ENCODE results near the gene SHCBP1. TPM values are rescaled to one million over a fixed set of nuclear protein-coding genes. Genes with fewer than 3 reads are reported as not detected.

SHCBP1 gene
- total RNA-seq, 2 experiments from 2014 or later = 0.69 to 1.1 TPM

GRCh38 chr16:46607529-46607928, 13.7 kb downstream of the SHCBP1 start:
- CTCF ChIA-PET = interaction anchor here (1.3 kb wide), 1 partner anchor 10 kb away, joined by 4 read pairs; no protein-coding TSS in a partner anchor
- no peaks in the 10 kb centered on the region for H3K27me3 ChIP-seq (ENCODE audit: control insufficient read depth in 1 of 2, insufficient read depth in 2 of 2, low read length in 2 of 2)
- ATAC-seq (ENCODE audit: poor library complexity) (no peak), DNase-seq (peak in 3 of 14 experiments; percentile 61 to 63 (median 62))
- H3K36me3 ChIP-seq (ENCODE audit: insufficient read depth, low read length) = no peaks in the 10 kb centered on the region
- Mint-ChIP-seq H3K4me1 (ENCODE audit: low read depth) (no peaks in the 10 kb centered on the region), H3K27ac (no peak overlapping the region), H3K4me3 (no peak overlapping the region), H3K36me3 (ENCODE audit: low read depth) (no peaks in the 10 kb centered on the region), H3K27me3 (no peaks in the 10 kb centered on the region), H3K9me3 (no peaks in the 10 kb centered on the region)
- no peak overlapping the region for H3K4me3 ChIP-seq (ENCODE audit: low read length)
- H3K27ac ChIP-seq (ENCODE audit: low read depth in 1 of 2, low read length in 2 of 2) = no peak overlapping the region
- intact Hi-C loops (cut with DNase I, micrococcal nuclease) = loop anchor here in 1 of 2 experiments (1.0 kb wide), 1 partner anchor 53 kb away; no protein-coding TSS in a partner anchor
- H3K4me1 ChIP-seq (ENCODE audit: insufficient read depth, low read length) = peaks cover 8% of the 10 kb centered on the region
- POLR2A ChIA-PET = no interaction called here
- TF ChIP-seq CTCF (IDR thresholded peaks at IDR 0.05) = peak; percentile 62
- H3K9me3 ChIP-seq (ENCODE audit: control insufficient read depth in 1 of 2, insufficient read depth in 1 of 2, low read length in 2 of 2) = no peaks in the 10 kb centered on the region

GRCh38 chr16:46606231-46606630, 14.9 kb downstream of the SHCBP1 start:
- Histone ChIP-seq H3K4me3 (ENCODE audit: low read length) (no peak overlapping the region), H3K27ac (ENCODE audit: low read depth in 1 of 2, low read length in 2 of 2) (no peak overlapping the region), H3K27me3 (ENCODE audit: control insufficient read depth in 1 of 2, insufficient read depth in 2 of 2, low read length in 2 of 2) (no peaks in the 10 kb centered on the region), H3K36me3 (ENCODE audit: insufficient read depth, low read length) (no peaks in the 10 kb centered on the region), H3K9me3 (ENCODE audit: control insufficient read depth in 1 of 2, insufficient read depth in 1 of 2, low read length in 2 of 2) (no peaks in the 10 kb centered on the region), H3K4me1 (ENCODE audit: insufficient read depth, low read length) (no peaks in the 10 kb centered on the region)
- Mint-ChIP-seq H3K27ac (no peak overlapping the region), H3K4me3 (no peak overlapping the region), H3K9me3 (no peaks in the 10 kb centered on the region), H3K4me1 (ENCODE audit: low read depth) (no peaks in the 10 kb centered on the region), H3K36me3 (ENCODE audit: low read depth) (no peaks in the 10 kb centered on the region), H3K27me3 (no peaks in the 10 kb centered on the region)
- CTCF ChIA-PET = interaction anchor here (0.7 kb wide), 1 partner anchor 52 kb away, joined by 4 read pairs; no protein-coding TSS in a partner anchor
- ATAC-seq (ENCODE audit: poor library complexity) (no peak), DNase-seq (no peak)
- POLR2A ChIA-PET = no interaction called here
- intact Hi-C loops (cut with DNase I, micrococcal nuclease) = no loop called here
- TF ChIP-seq CTCF (IDR thresholded peaks at IDR 0.05) = no peak

- CTCF ChIA-PET = no interaction called here
- POLR2A ChIA-PET = no interaction called here
- Mint-ChIP-seq H3K4me3 (no peak overlapping the region), H3K27me3 (no peaks in the 10 kb centered on the region), H3K4me1 (ENCODE audit: low read depth) (no peaks in the 10 kb centered on the region), H3K9me3 (peaks cover 7% of the 10 kb centered on the region), H3K36me3 (ENCODE audit: low read depth) (peaks cover 9% of the 10 kb centered on the region), H3K27ac (no peak overlapping the region)
- Histone ChIP-seq H3K27me3 (ENCODE audit: control insufficient read depth in 1 of 2, insufficient read depth in 2 of 2, low read length in 2 of 2) (no peaks in the 10 kb centered on the region), H3K4me3 (ENCODE audit: low read length) (no peak overlapping the region), H3K4me1 (ENCODE audit: insufficient read depth, low read length) (no peaks in the 10 kb centered on the region), H3K9me3 (ENCODE audit: control insufficient read depth in 1 of 2, insufficient read depth in 1 of 2, low read length in 2 of 2) (peaks cover 0 to 6% of the 10 kb centered on the region in 2 experiments), H3K27ac (ENCODE audit: low read depth in 1 of 2, low read length in 2 of 2) (no peak overlapping the region), H3K36me3 (ENCODE audit: insufficient read depth, low read length) (no peaks in the 10 kb centered on the region)
- intact Hi-C loops (cut with DNase I, micrococcal nuclease) = no loop called here
- DNase-seq (no peak), ATAC-seq (ENCODE audit: poor library complexity) (no peak)
- no peak for TF ChIP-seq CTCF (IDR thresholded peaks at IDR 0.05)
Observed at GRCh38 chr16:46591257-46591656, 29.9 kb downstream of the SHCBP1 start.
